Activated T-cell treated with anti-CD3 and anti-CD28 coated beads for 24 hours (primary cell): ENCODE measurements around the gene PALLD.

Experiments used
- DNase-seq: peaks from one replicate; pipeline ENCODE4 v3.0.0-alpha.2; 2020; ENCODE audit warnings: low read depth

Gene PALLD

GRCh38 chr4:168765726-168766125, 268.9 kb downstream of the PALLD start:
- DNase-seq: no peak

- no peak for DNase-seq
These were observed 269.9 kb downstream of the PALLD start for GRCh38 chr4:168766604-168767316.

GRCh38 chr4:168769416-168769815, 272.6 kb downstream of the PALLD start:
- no peak for DNase-seq

GRCh38 chr4:168769837-168770236, 273.0 kb downstream of the PALLD start:
- no peak for DNase-seq

GRCh38 chr4:168771251-168771650, 274.4 kb downstream of the PALLD start:
- DNase-seq: no peak

- DNase-seq: no peak
These were observed 276.7 kb downstream of the PALLD start for GRCh38 chr4:168773388-168774195.

- no peak for DNase-seq
These were observed 279.5 kb downstream of the PALLD start for GRCh38 chr4:168776382-168776781.

GRCh38 chr4:168777277-168777965, 280.6 kb downstream of the PALLD start:
- no peak for DNase-seq

- DNase-seq: no peak
These were observed 284.5 kb downstream of the PALLD start for GRCh38 chr4:168781341-168781740.

- no peak for DNase-seq
These were observed 285.1 kb downstream of the PALLD start for GRCh38 chr4:168781926-168782325.

- DNase-seq: no peak
These were observed 285.6 kb downstream of the PALLD start for GRCh38 chr4:168782439-168782838.

- DNase-seq: no peak
These were observed 288.1 kb downstream of the PALLD start for GRCh38 chr4:168784786-168785461.

GRCh38 chr4:168787334-168787733, 290.5 kb downstream of the PALLD start:
- no peak for DNase-seq

GRCh38 chr4:168787801-168788595, 291.1 kb downstream of the PALLD start:
- DNase-seq: no peak

GRCh38 chr4:168790898-168791297, 294.0 kb downstream of the PALLD start:
- DNase-seq: no peak

GRCh38 chr4:168791376-168791775, 294.5 kb downstream of the PALLD start:
- no peak for DNase-seq

- no peak for DNase-seq
These were observed 296.7 kb downstream of the PALLD start for GRCh38 chr4:168793542-168793941.

GRCh38 chr4:168794092-168794707, 297.3 kb downstream of the PALLD start:
- DNase-seq: no peak

- no peak for DNase-seq
These were observed 298.0 kb downstream of the PALLD start for GRCh38 chr4:168794881-168795280.

GRCh38 chr4:168795346-168795745, 298.5 kb downstream of the PALLD start:
- no peak for DNase-seq
